ENCODE measurements around the gene ZNF628.

DNA sequence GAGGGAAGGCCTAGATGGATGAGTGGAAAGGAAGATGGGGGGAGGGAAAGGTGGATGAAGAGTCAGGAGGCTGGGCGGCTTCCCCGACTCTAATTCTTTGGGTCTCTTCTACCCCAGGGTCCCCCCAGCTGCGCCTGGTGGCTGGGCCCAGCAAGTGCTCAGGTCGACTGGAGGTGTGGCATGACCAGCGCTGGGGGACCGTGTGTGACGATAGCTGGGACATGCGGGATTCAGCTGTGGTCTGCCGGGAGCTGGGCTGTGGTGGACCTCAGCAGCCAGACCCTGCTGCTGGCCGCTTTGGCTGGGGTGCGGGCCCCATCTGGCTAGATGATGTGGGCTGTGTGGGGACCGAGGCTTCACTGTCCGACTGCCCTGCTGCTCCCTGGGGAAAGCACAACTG lies 21.3 kb downstream of the ZNF628 start:
- TF ChIP-seq, protein P1, sequence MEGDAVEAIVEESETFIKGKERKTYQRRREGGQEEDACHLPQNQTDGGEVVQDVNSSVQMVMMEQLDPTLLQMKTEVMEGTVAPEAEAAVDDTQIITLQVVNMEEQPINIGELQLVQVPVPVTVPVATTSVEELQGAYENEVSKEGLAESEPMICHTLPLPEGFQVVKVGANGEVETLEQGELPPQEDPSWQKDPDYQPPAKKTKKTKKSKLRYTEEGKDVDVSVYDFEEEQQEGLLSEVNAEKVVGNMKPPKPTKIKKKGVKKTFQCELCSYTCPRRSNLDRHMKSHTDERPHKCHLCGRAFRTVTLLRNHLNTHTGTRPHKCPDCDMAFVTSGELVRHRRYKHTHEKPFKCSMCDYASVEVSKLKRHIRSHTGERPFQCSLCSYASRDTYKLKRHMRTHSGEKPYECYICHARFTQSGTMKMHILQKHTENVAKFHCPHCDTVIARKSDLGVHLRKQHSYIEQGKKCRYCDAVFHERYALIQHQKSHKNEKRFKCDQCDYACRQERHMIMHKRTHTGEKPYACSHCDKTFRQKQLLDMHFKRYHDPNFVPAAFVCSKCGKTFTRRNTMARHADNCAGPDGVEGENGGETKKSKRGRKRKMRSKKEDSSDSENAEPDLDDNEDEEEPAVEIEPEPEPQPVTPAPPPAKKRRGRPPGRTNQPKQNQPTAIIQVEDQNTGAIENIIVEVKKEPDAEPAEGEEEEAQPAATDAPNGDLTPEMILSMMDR (IDR thresholded peaks at IDR 0.05 in 4 of 5, conservative IDR thresholded peaks at IDR 0.05 in 1 of 5) = no peak
- TF ChIP-seq POLR2A (IDR thresholded peaks at IDR 0.05) = no peak

Measured in gastrocnemius medialis (tissue), 4 donors.